ENCODE data around the gene RASA1.

RASA1 gene

GRCh38 chr5:87421307-87421706 lies 153.6 kb downstream of the RASA1 start:
- no peak for TF ChIP-seq CTCF (IDR thresholded peaks at IDR 0.05)

- no peak for TF ChIP-seq CTCF (IDR thresholded peaks at IDR 0.05)
Measured at GRCh38 chr5:87423755-87424154, 156.1 kb downstream of the RASA1 start.

GRCh38 chr5:87430863-87431457 lies 163.3 kb downstream of the RASA1 start:
- TF ChIP-seq CTCF (IDR thresholded peaks at IDR 0.05) = no peak

- no peak for TF ChIP-seq CTCF (IDR thresholded peaks at IDR 0.05)
Measured at GRCh38 chr5:87432460-87432859, 164.8 kb downstream of the RASA1 start.

- TF ChIP-seq CTCF (IDR thresholded peaks at IDR 0.05) = no peak
Measured at GRCh38 chr5:87433945-87434344, 166.3 kb downstream of the RASA1 start.

- TF ChIP-seq CTCF (IDR thresholded peaks at IDR 0.05) = no peak
Measured at GRCh38 chr5:87434461-87434860, 166.8 kb downstream of the RASA1 start.

GRCh38 chr5:87435144-87435694 lies 167.5 kb downstream of the RASA1 start:
- no peak for TF ChIP-seq CTCF (IDR thresholded peaks at IDR 0.05)

GRCh38 chr5:87437724-87438123 lies 170.0 kb downstream of the RASA1 start:
- TF ChIP-seq CTCF (IDR thresholded peaks at IDR 0.05) = no peak

All from LNCAP (cell line).